Gastrocnemius medialis (tissue), 4 donors: ENCODE results near the gene PTGIS.

ENCODE experiments used
- CTCF ChIP-seq, 5 experiments: fragments of 450-650 bp in 3 of 5; fragments of 200-600 bp in 2 of 5; sonication (generic) in 2 of 5; IDR thresholded peaks in 4 of 5; conservative IDR thresholded peaks in 1 of 5; 1 replicate in 4 of 5; 2 replicates in 1 of 5; pipeline ENCODE4 v1.5.1; 2016 to 2019; ENCODE audit warnings: antibody characterized with exemption in 5 of 5, mild to moderate bottlenecking in 3 of 5, moderate library complexity in 3 of 5
- POLR2A ChIP-seq, 2 donors: fragments of 450-650 bp; IDR thresholded peaks; one replicate each; pipeline ENCODE4 v1.6.1; 2017; ENCODE audit warnings: antibody characterized with exemption in 2 of 2, mild to moderate bottlenecking in 2 of 2, moderate library complexity in 2 of 2

- TF ChIP-seq CTCF (IDR thresholded peaks at IDR 0.05 in 4 of 5, conservative IDR thresholded peaks at IDR 0.05 in 1 of 5) (no peak), POLR2A (IDR thresholded peaks at IDR 0.05) (no peak)
These were observed 6.1 kb downstream of the PTGIS start for GRCh38 chr20:49561806-49562205.
